ENCODE measurements around the gene RACGAP1.

DNA sequence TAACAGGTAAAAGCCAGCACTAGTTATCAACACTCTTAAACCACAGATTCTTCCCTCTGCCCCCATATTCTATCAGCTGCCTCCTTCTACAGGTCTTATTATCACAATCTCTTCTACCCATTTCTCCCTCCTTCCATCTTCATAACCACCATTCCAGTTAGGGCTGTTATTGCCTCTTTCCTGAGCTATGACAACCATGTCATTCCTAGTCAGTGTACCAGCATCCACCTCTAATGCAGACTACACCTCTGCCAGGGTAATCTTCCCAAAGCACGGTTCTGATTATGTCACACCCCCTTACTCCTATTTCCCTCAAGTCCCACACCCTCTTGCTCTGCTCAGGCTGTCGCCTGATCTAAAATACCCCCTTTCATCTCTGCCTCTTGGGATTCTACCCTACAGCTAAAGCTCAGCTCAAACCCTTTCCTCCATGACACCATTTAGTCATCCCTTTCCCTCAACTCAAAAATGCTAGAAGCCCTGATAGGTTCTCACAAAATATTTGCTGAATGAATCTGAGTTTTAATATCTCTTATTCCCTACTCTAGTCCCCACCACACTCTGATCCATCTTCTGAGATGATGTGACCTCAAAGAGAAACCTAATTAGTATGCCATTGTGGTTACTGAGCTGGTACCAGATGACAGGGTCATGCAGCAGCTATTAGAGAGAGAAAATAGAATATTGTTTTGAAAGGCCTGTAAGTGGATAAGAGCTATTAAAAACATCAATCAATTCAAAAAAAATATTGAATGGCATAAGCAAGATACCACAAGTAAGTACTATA, 11.7 kb downstream of the RACGAP1 start:
- TF ChIP-seq, protein P1, sequence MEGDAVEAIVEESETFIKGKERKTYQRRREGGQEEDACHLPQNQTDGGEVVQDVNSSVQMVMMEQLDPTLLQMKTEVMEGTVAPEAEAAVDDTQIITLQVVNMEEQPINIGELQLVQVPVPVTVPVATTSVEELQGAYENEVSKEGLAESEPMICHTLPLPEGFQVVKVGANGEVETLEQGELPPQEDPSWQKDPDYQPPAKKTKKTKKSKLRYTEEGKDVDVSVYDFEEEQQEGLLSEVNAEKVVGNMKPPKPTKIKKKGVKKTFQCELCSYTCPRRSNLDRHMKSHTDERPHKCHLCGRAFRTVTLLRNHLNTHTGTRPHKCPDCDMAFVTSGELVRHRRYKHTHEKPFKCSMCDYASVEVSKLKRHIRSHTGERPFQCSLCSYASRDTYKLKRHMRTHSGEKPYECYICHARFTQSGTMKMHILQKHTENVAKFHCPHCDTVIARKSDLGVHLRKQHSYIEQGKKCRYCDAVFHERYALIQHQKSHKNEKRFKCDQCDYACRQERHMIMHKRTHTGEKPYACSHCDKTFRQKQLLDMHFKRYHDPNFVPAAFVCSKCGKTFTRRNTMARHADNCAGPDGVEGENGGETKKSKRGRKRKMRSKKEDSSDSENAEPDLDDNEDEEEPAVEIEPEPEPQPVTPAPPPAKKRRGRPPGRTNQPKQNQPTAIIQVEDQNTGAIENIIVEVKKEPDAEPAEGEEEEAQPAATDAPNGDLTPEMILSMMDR (conservative IDR thresholded peaks at IDR 0.05; ENCODE audit: low read depth in 2 of 2): no peak
- TF ChIP-seq, protein P2, sequence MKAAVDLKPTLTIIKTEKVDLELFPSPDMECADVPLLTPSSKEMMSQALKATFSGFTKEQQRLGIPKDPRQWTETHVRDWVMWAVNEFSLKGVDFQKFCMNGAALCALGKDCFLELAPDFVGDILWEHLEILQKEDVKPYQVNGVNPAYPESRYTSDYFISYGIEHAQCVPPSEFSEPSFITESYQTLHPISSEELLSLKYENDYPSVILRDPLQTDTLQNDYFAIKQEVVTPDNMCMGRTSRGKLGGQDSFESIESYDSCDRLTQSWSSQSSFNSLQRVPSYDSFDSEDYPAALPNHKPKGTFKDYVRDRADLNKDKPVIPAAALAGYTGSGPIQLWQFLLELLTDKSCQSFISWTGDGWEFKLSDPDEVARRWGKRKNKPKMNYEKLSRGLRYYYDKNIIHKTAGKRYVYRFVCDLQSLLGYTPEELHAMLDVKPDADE (IDR thresholded peaks at IDR 0.05): no peak
- TF ChIP-seq POLR2AphosphoS5 (IDR thresholded peaks at IDR 0.05; ENCODE audit: low read depth) (no peak), EZH2 (IDR thresholded peaks at IDR 0.05; ENCODE audit: low read depth, unreplicated experiment) (no peak), JUNB (IDR thresholded peaks at IDR 0.05; ENCODE audit: unreplicated experiment) (no peak), EZH2phosphoT487 (IDR thresholded peaks at IDR 0.05; ENCODE audit: unreplicated experiment) (no peak), CREB1 (CRISPR knock-in tag; IDR thresholded peaks at IDR 0.05; ENCODE audit: low read depth) (no peak), ZNF331 (CRISPR knock-in tag; IDR thresholded peaks at IDR 0.05; ENCODE audit: low read depth) (no peak), ZNF114 (CRISPR knock-in tag; IDR thresholded peaks at IDR 0.05) (no peak), NANOG (IDR thresholded peaks at IDR 0.05; ENCODE audit: borderline replicate concordance) (no peak)
- TF ChIP-seq, protein P3, sequence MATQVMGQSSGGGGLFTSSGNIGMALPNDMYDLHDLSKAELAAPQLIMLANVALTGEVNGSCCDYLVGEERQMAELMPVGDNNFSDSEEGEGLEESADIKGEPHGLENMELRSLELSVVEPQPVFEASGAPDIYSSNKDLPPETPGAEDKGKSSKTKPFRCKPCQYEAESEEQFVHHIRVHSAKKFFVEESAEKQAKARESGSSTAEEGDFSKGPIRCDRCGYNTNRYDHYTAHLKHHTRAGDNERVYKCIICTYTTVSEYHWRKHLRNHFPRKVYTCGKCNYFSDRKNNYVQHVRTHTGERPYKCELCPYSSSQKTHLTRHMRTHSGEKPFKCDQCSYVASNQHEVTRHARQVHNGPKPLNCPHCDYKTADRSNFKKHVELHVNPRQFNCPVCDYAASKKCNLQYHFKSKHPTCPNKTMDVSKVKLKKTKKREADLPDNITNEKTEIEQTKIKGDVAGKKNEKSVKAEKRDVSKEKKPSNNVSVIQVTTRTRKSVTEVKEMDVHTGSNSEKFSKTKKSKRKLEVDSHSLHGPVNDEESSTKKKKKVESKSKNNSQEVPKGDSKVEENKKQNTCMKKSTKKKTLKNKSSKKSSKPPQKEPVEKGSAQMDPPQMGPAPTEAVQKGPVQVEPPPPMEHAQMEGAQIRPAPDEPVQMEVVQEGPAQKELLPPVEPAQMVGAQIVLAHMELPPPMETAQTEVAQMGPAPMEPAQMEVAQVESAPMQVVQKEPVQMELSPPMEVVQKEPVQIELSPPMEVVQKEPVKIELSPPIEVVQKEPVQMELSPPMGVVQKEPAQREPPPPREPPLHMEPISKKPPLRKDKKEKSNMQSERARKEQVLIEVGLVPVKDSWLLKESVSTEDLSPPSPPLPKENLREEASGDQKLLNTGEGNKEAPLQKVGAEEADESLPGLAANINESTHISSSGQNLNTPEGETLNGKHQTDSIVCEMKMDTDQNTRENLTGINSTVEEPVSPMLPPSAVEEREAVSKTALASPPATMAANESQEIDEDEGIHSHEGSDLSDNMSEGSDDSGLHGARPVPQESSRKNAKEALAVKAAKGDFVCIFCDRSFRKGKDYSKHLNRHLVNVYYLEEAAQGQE (IDR thresholded peaks at IDR 0.05; ENCODE audit: unreplicated experiment): no peak
- TF ChIP-seq, protein P4, sequence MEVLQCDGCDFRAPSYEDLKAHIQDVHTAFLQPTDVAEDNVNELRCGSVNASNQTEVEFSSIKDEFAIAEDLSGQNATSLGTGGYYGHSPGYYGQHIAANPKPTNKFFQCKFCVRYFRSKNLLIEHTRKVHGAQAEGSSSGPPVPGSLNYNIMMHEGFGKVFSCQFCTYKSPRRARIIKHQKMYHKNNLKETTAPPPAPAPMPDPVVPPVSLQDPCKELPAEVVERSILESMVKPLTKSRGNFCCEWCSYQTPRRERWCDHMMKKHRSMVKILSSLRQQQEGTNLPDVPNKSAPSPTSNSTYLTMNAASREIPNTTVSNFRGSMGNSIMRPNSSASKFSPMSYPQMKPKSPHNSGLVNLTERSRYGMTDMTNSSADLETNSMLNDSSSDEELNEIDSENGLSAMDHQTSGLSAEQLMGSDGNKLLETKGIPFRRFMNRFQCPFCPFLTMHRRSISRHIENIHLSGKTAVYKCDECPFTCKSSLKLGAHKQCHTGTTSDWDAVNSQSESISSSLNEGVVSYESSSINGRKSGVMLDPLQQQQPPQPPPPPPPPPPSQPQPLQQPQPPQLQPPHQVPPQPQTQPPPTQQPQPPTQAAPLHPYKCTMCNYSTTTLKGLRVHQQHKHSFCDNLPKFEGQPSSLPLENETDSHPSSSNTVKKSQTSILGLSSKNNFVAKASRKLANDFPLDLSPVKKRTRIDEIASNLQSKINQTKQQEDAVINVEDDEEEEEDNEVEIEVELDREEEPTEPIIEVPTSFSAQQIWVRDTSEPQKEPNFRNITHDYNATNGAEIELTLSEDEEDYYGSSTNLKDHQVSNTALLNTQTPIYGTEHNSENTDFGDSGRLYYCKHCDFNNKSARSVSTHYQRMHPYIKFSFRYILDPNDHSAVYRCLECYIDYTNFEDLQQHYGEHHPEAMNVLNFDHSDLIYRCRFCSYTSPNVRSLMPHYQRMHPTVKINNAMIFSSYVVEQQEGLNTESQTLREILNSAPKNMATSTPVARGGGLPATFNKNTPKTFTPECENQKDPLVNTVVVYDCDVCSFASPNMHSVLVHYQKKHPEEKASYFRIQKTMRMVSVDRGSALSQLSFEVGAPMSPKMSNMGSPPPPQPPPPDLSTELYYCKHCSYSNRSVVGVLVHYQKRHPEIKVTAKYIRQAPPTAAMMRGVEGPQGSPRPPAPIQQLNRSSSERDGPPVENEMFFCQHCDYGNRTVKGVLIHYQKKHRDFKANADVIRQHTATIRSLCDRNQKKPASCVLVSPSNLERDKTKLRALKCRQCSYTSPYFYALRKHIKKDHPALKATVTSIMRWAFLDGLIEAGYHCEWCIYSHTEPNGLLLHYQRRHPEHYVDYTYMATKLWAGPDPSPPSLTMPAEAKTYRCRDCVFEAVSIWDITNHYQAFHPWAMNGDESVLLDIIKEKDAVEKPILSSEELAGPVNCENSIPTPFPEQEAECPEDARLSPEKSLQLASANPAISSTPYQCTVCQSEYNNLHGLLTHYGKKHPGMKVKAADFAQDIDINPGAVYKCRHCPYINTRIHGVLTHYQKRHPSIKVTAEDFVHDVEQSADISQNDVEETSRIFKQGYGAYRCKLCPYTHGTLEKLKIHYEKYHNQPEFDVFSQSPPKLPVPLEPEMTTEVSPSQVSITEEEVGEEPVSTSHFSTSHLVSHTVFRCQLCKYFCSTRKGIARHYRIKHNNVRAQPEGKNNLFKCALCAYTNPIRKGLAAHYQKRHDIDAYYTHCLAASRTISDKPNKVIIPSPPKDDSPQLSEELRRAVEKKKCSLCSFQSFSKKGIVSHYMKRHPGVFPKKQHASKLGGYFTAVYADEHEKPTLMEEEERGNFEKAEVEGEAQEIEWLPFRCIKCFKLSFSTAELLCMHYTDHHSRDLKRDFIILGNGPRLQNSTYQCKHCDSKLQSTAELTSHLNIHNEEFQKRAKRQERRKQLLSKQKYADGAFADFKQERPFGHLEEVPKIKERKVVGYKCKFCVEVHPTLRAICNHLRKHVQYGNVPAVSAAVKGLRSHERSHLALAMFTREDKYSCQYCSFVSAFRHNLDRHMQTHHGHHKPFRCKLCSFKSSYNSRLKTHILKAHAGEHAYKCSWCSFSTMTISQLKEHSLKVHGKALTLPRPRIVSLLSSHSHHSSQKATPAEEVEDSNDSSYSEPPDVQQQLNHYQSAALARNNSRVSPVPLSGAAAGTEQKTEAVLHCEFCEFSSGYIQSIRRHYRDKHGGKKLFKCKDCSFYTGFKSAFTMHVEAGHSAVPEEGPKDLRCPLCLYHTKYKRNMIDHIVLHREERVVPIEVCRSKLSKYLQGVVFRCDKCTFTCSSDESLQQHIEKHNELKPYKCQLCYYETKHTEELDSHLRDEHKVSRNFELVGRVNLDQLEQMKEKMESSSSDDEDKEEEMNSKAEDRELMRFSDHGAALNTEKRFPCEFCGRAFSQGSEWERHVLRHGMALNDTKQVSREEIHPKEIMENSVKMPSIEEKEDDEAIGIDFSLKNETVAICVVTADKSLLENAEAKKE (CRISPR knock-in tag; IDR thresholded peaks at IDR 0.05): no peak

Data from GM23338 (cell line).